GM12878 (cell line): ENCODE results near the gene CCNB1. TPM values are rescaled to one million over a fixed set of nuclear protein-coding genes. Genes with fewer than 3 reads are reported as not detected.
A peak's percentile ranks its signal among the peaks of the same experiment; 100 is the strongest.
"Not testable (repeated sequence)": the region's sequence is repeated elsewhere in the genome, so short reads cannot be mapped to it uniquely, and the experiment has no call there.

ENCODE experiments used
- ATAC-seq: fragments of 200-7000 bp; cut with Tn5 transposase; 3 replicates; pipeline ENCODE4 v1.9.1; 2020; ENCODE audit warnings: mild to moderate bottlenecking, moderate library complexity
- BruUV-seq: library from RNA; stranded (reverse); fragments of 400-500 nt; replicated peaks from 2 replicates; lab custom pipeline; 2021; lab: Mats Ljungman, UMichigan
- CTCF ChIA-PET: fragments of 300-600 bp; sonication (Branson Sonifier 250); formaldehyde crosslinking; extraction: SDS; loops from one replicate; lab custom pipeline; 2021; ENCODE audit warnings: inconsistent platforms; lab: Yijun Ruan, JAX
- POLR2A ChIA-PET: fragments of 350-600 bp; formaldehyde crosslinking; extraction: SDS; loops from one replicate; lab custom pipeline; 2021; ENCODE audit warnings: inconsistent platforms; lab: Charles Lee
- RAD21 ChIA-PET: fragments of 300-600 bp; sonication (Branson Sonifier 250); formaldehyde crosslinking; loops from one replicate; lab custom pipeline; 2023; ENCODE audit warnings: antibody characterized with exemption; ENCODE audit not compliant: unreplicated experiment; lab: Charles Lee
- SMC1A ChIA-PET: fragments of 300-600 bp; sonication (Branson Sonifier 250); formaldehyde crosslinking; loops from one replicate; lab custom pipeline; 2023; ENCODE audit not compliant: unreplicated experiment, uncharacterized antibody; lab: Charles Lee
- DNase-seq: peaks from one replicate; pipeline ENCODE4 v3.0.0-alpha.2; 2011; ENCODE audit warnings: low read depth, low spot score
- FAIRE-seq: peaks from 3 replicates; lab custom pipeline; 2011; peaks lifted over from hg19 to GRCh38; lab: Jason Lieb, UNC
- H2AFZ ChIP-seq: 2 replicates; pipeline ENCODE4 v1.6.0; 2011; ENCODE audit warnings: low read depth, low read length, control low read depth; ENCODE audit not compliant: control insufficient read depth
- H3K27ac ChIP-seq: 2 replicates; pipeline ENCODE4 v1.5.1; 2011; ENCODE audit warnings: control low read depth; ENCODE audit not compliant: control insufficient read depth, insufficient read depth
- H3K27me3 ChIP-seq, 2 experiments: replicated peaks in 1 of 2; 2 replicates each; pipeline versions ENCODE4 v1.6.0 to v1.6.1; 2011; ENCODE audit warnings: low read length in 1 of 2; ENCODE audit not compliant: control insufficient read depth in 2 of 2, insufficient read depth in 2 of 2
- H3K36me3 ChIP-seq, 2 experiments: 2 replicates each; pipeline ENCODE4 v1.5.1; 2011; ENCODE audit warnings: low read length in 1 of 2; ENCODE audit not compliant: control insufficient read depth in 2 of 2, insufficient read depth in 2 of 2
- H3K4me1 ChIP-seq: 2 replicates; pipeline ENCODE4 v1.6.1; 2011; ENCODE audit warnings: mild to moderate bottlenecking, low read length, moderate library complexity, mixed read lengths; ENCODE audit not compliant: control insufficient read depth, insufficient read depth
- H3K4me2 ChIP-seq: 2 replicates; pipeline ENCODE4 v1.6.0; 2011; ENCODE audit warnings: control low read depth; ENCODE audit not compliant: control insufficient read depth, insufficient read depth
- H3K4me3 ChIP-seq: fragments of 200-600 bp; sonication (generic); 2 replicates; pipeline ENCODE4 v1.5.1; 2016
- H3K79me2 ChIP-seq: 2 replicates; pipeline ENCODE4 v1.6.0; 2011; ENCODE audit warnings: low read length; ENCODE audit not compliant: control insufficient read depth, insufficient read depth
- H3K9ac ChIP-seq: 2 replicates; pipeline ENCODE4 v1.8.0; 2011; ENCODE audit warnings: low read length, control low read depth, mixed read lengths; ENCODE audit not compliant: control insufficient read depth, insufficient read depth
- H3K9me3 ChIP-seq: replicated peaks from 3 replicates; pipeline ENCODE4 v1.5.1; 2011; ENCODE audit warnings: mild to moderate bottlenecking, low read length; ENCODE audit not compliant: control insufficient read depth, insufficient read depth
- H4K20me1 ChIP-seq: 2 replicates; pipeline ENCODE4 v1.6.0; 2011; ENCODE audit not compliant: control insufficient read depth, insufficient read depth
- CREB1 ChIP-seq: IDR thresholded peaks from 2 replicates; pipeline ENCODE4 v1.6.1; 2012; ENCODE audit warnings: low read depth, mild to moderate bottlenecking, inconsistent platforms
- MEF2A ChIP-seq: IDR thresholded peaks from 2 replicates; pipeline ENCODE4 v1.6.1; 2011; ENCODE audit warnings: low read depth, mild to moderate bottlenecking, low read length, moderate library complexity; ENCODE audit not compliant: insufficient read depth
- MXI1 ChIP-seq: fragments of 150-350 bp; IDR thresholded peaks from 2 replicates; pipeline ENCODE4 v1.6.1; 2011; ENCODE audit warnings: low read depth, mild to moderate bottlenecking, inconsistent platforms, low read length, improper control_type of control experiment
- NFYB ChIP-seq: IDR thresholded peaks from 2 replicates; pipeline ENCODE4 v1.6.1; 2011; ENCODE audit warnings: low read depth, mild to moderate bottlenecking, low read length, improper control_type of control experiment, moderate library complexity; ENCODE audit not compliant: insufficient read depth
- NR2F1 ChIP-seq: fragments of 450-650 bp; conservative IDR thresholded peaks from 2 replicates; pipeline ENCODE4 v1.6.1; 2017; ENCODE audit warnings: mild to moderate bottlenecking
- ZNF217 ChIP-seq: fragments of 450-650 bp; IDR thresholded peaks from 2 replicates; pipeline ENCODE4 v1.6.1; 2017; ENCODE audit warnings: antibody characterized with exemption, mild to moderate bottlenecking
- WGBS: methylation state at CpG from one replicate; pipeline ENCODE4 v1.1.6; 2016; ENCODE audit warnings: low lambda C conversion rate; ENCODE audit not compliant: insufficient replicate concordance, insufficient coverage; ENCODE audit errors: missing lambda C conversion rate; 5-methylcytosine and 5-hydroxymethylcytosine counted together
- in situ Hi-C: fragments of 300-500 bp; cut with MboI; formaldehyde crosslinking; loops from 9 replicates; pipeline ENCODE4 v1.14.3; 2018; ENCODE audit warnings: mixed read lengths
- intact Hi-C: fragments of 100-400 bp; cut with micrococcal nuclease; formaldehyde crosslinking; loops from one replicate; pipeline ENCODE4 v1.14.2; 2022; ENCODE audit not compliant: unreplicated experiment
- polyA plus RNA-seq, 11 experiments: library from polyadenylated mRNA; depleted of rRNA in 4 of 11; unstranded in 6 of 11; stranded (reverse) in 5 of 11; fragments of >200 nt; fragmentation: Nextera tagmentation in 4 of 11; fragmentation: Illumina TruSeq in 1 of 11; extraction: Ambion mirVana in 4 of 11; extraction: Trizol in 1 of 11; gene quantifications; 1 replicate in 1 of 11; 2 replicates in 10 of 11; pipeline versions ENCODE4 v1.2.1 to v1.2.3, GENCODE V29; 2011 to 2016; ENCODE audit warnings: inconsistent platforms in 2 of 11, missing spikeins in 2 of 11, low read depth in 1 of 11
- total RNA-seq, 4 experiments: library from RNA; depleted of rRNA in 3 of 4; stranded (reverse); fragments of >200 nt in 3 of 4; fragmentation: Illumina TruSeq in 1 of 4; extraction: Trizol in 1 of 4; gene quantifications; 2 replicates each; pipeline versions ENCODE4 v1.2.1 to v1.2.3, GENCODE V29; 2013 to 2021
- TF ChIP-seq, protein P1 (sequence below): fragments of 150-350 bp; IDR thresholded peaks from 2 replicates; pipeline ENCODE4 v1.6.1; 2016; ENCODE audit warnings: low read depth, low read length
- TF ChIP-seq, protein P2 (sequence below): fragments of 450-650 bp; IDR thresholded peaks from 2 replicates; pipeline ENCODE4 v1.6.1; 2017; ENCODE audit warnings: mild to moderate bottlenecking, low read depth, inconsistent platforms; ENCODE audit not compliant: poor library complexity, severe bottlenecking

The CCNB1 gene
- total and polyA plus RNA-seq, 10 of the 15 experiments (the other 5 are each of a cell fraction or from before 2014, with no cell fraction given) = 148 to 403 (median 210) TPM

DNA sequence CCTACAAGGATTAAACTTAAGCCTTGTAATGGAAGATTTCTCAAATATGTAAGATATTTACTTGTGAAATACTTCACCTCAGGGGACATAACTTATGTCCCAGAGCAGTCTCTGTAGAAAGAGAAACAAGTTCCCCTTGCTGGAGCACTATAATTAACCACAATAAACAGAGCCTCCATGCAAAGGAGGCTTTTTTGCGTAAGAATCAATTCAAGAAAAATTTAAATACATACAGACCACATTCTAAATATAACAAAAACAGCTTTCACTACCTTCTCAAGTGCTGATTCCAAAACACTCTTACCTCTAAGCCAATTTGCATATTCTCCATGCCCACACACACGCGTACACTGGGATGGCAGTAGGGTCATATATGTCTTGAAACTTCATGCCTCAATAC is 30.7 kb upstream of the CCNB1 start (continued):
- 0 out of 2 replicates have a peak, but pooled peaks have one; percentile 18 for TF ChIP-seq MXI1
- TF ChIP-seq MEF2A = peak; percentile 89
- TF ChIP-seq, protein P1, sequence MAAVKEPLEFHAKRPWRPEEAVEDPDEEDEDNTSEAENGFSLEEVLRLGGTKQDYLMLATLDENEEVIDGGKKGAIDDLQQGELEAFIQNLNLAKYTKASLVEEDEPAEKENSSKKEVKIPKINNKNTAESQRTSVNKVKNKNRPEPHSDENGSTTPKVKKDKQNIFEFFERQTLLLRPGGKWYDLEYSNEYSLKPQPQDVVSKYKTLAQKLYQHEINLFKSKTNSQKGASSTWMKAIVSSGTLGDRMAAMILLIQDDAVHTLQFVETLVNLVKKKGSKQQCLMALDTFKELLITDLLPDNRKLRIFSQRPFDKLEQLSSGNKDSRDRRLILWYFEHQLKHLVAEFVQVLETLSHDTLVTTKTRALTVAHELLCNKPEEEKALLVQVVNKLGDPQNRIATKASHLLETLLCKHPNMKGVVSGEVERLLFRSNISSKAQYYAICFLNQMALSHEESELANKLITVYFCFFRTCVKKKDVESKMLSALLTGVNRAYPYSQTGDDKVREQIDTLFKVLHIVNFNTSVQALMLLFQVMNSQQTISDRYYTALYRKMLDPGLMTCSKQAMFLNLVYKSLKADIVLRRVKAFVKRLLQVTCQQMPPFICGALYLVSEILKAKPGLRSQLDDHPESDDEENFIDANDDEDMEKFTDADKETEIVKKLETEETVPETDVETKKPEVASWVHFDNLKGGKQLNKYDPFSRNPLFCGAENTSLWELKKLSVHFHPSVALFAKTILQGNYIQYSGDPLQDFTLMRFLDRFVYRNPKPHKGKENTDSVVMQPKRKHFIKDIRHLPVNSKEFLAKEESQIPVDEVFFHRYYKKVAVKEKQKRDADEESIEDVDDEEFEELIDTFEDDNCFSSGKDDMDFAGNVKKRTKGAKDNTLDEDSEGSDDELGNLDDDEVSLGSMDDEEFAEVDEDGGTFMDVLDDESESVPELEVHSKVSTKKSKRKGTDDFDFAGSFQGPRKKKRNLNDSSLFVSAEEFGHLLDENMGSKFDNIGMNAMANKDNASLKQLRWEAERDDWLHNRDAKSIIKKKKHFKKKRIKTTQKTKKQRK = no peak
- peak; percentile 44; the same call in 1 of the 2 replicates for TF ChIP-seq NR2F1
- TF ChIP-seq NFYB = no peak
- 0 out of 2 replicates have a peak, but pooled peaks have one; percentile 15 for TF ChIP-seq CREB1
- TF ChIP-seq, protein P2, sequence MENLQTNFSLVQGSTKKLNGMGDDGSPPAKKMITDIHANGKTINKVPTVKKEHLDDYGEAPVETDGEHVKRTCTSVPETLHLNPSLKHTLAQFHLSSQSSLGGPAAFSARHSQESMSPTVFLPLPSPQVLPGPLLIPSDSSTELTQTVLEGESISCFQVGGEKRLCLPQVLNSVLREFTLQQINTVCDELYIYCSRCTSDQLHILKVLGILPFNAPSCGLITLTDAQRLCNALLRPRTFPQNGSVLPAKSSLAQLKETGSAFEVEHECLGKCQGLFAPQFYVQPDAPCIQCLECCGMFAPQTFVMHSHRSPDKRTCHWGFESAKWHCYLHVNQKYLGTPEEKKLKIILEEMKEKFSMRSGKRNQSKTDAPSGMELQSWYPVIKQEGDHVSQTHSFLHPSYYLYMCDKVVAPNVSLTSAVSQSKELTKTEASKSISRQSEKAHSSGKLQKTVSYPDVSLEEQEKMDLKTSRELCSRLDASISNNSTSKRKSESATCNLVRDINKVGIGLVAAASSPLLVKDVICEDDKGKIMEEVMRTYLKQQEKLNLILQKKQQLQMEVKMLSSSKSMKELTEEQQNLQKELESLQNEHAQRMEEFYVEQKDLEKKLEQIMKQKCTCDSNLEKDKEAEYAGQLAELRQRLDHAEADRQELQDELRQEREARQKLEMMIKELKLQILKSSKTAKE = peak; percentile 17
- peak; percentile 77; the same call in 1 of the 2 replicates for TF ChIP-seq ZNF217

DNA sequence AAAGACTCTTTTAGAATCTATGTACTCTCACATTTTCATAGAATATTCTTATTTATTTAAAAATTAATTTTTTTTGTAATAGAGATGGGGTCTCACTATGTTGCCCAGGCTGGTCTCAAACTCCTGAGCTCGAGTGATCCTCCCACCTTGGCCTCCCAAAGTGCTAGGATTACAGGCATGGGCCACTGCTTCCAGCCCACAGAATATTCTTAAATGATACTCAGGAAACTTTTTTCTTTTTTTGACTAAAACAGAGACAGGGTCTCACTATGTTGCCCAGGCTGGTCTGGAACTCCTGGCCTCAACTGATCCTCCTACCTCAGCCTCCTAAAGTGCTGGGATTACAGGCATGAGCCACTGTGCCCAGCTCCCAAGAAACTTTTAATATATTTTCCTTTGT is 29.7 kb upstream of the CCNB1 start:
- H3K4me2 ChIP-seq, in situ Hi-C loops, H2AFZ ChIP-seq, intact Hi-C loops, ATAC-seq, DNase-seq, BruUV-seq, H3K4me3 ChIP-seq, H3K36me3 ChIP-seq, H3K4me1 ChIP-seq, H3K9ac ChIP-seq, FAIRE-seq, H3K27me3 ChIP-seq, SMC1A ChIA-PET, CTCF ChIA-PET, H3K27ac ChIP-seq, H4K20me1 ChIP-seq, POLR2A ChIA-PET, H3K9me3 ChIP-seq, RAD21 ChIA-PET, H3K79me2 ChIP-seq: not testable (repeated sequence)
- WGBS = 60% methylated on average over 1 of the region's 1 CpG
